HUES64 (cell line): ENCODE data around the gene GLT1D1.
A peak's percentile ranks its signal among the peaks of the same experiment; 100 is the strongest.
"Not testable (repeated sequence)": the region's sequence is repeated elsewhere in the genome, so short reads cannot be mapped to it uniquely, and the experiment has no call there.

ENCODE experiments used
- H3K27ac ChIP-seq: 2 replicates; pipeline ENCODE4 v1.7.0; 2013; ENCODE audit warnings: low read depth, low read length, inconsistent platforms
- H3K27me3 ChIP-seq: 2 replicates; pipeline ENCODE4 v1.6.1; 2013; ENCODE audit warnings: mild to moderate bottlenecking, low read length; ENCODE audit not compliant: insufficient read depth
- H3K36me3 ChIP-seq: 2 replicates; pipeline ENCODE4 v1.6.1; 2013; ENCODE audit warnings: mild to moderate bottlenecking, low read length; ENCODE audit not compliant: insufficient read depth
- H3K4me1 ChIP-seq: 2 replicates; pipeline ENCODE4 v1.6.1; 2013; ENCODE audit warnings: mild to moderate bottlenecking, low read length, moderate library complexity; ENCODE audit not compliant: insufficient read depth
- H3K4me3 ChIP-seq: 2 replicates; pipeline ENCODE4 v1.5.1; 2013; ENCODE audit warnings: mild to moderate bottlenecking, low read length, moderate library complexity
- H3K9ac ChIP-seq: 2 replicates; pipeline ENCODE4 v1.6.1; 2013; ENCODE audit warnings: mild to moderate bottlenecking, low read depth, low read length
- H3K9me3 ChIP-seq: 2 replicates; pipeline ENCODE4 v1.6.1; 2013; ENCODE audit warnings: low read depth, low read length; ENCODE audit not compliant: insufficient read depth
- WGBS: fragments of 150-250, 120-280 bp; methylation state at CpG from one replicate; pipeline ENCODE4 v1.1.7; 2013; ENCODE audit warnings: missing lambda C conversion rate; 5-methylcytosine and 5-hydroxymethylcytosine counted together

Gene GLT1D1

GRCh38 chr12:128844031-128844635 lies 9.1 kb upstream of the GLT1D1 start:
- Histone ChIP-seq H3K36me3 (no peaks in the 10 kb centered on the region), H3K9ac (no peak overlapping the region), H3K27ac (no peak overlapping the region), H3K9me3 (no peaks in the 10 kb centered on the region), H3K4me3 (no peak overlapping the region), H3K4me1 (no peaks in the 10 kb centered on the region), H3K27me3 (no peaks in the 10 kb centered on the region)
- WGBS, result 65% methylated on average over 10 of the region's 11 CpGs

- not testable (repeated sequence) for H3K9me3 ChIP-seq, H3K4me3 ChIP-seq, H3K9ac ChIP-seq, H3K27me3 ChIP-seq, H3K4me1 ChIP-seq, H3K27ac ChIP-seq, H3K36me3 ChIP-seq
- WGBS, result 92% methylated on average over 27 of the region's 27 CpGs
Observed at GRCh38 chr12:128846671-128847070, 6.6 kb upstream of the GLT1D1 start.

- H3K36me3 ChIP-seq, result no peaks in the 10 kb centered on the region
- WGBS, result 95% methylated on average over 14 of the region's 14 CpGs
- H3K27ac ChIP-seq, result no peak overlapping the region
- no peak overlapping the region for H3K4me3 ChIP-seq
- H3K27me3 ChIP-seq, result peaks cover 14% of the 10 kb centered on the region
- no peak overlapping the region for H3K9ac ChIP-seq
- no peaks in the 10 kb centered on the region for H3K9me3 ChIP-seq
- no peaks in the 10 kb centered on the region for H3K4me1 ChIP-seq
Observed at GRCh38 chr12:128848371-128848770, 4.9 kb upstream of the GLT1D1 start.

- 70% methylated on average over 6 of the region's 6 CpGs for WGBS
- H3K9me3 ChIP-seq, H3K9ac ChIP-seq, H3K36me3 ChIP-seq, H3K27ac ChIP-seq, H3K4me3 ChIP-seq, H3K4me1 ChIP-seq: not testable (repeated sequence)
- H3K27me3 ChIP-seq, result peaks cover 22% of the 10 kb centered on the region
Observed at GRCh38 chr12:128849806-128850205, 3.5 kb upstream of the GLT1D1 start.

GRCh38 chr12:128850400-128850799 lies 2.9 kb upstream of the GLT1D1 start:
- no peak overlapping the region for H3K27ac ChIP-seq
- 86% methylated on average over 3 of the region's 3 CpGs for WGBS
- no peaks in the 10 kb centered on the region for H3K36me3 ChIP-seq
- no peak overlapping the region for H3K9ac ChIP-seq
- H3K4me1 ChIP-seq, result no peaks in the 10 kb centered on the region
- H3K4me3 ChIP-seq, result no peak overlapping the region
- no peaks in the 10 kb centered on the region for H3K9me3 ChIP-seq
- peaks cover 22% of the 10 kb centered on the region for H3K27me3 ChIP-seq

GRCh38 chr12:128851429-128851828 lies 1.8 kb upstream of the GLT1D1 start:
- peaks cover 22% of the 10 kb centered on the region for H3K27me3 ChIP-seq

GRCh38 chr12:128852026-128852698 lies 1.1 kb upstream of the GLT1D1 start:
- H3K4me3 ChIP-seq, result no peak overlapping the region
- 95% methylated on average over 8 of the region's 8 CpGs for WGBS
- H3K9ac ChIP-seq, result no peak overlapping the region
- H3K27me3 ChIP-seq, result peaks cover 22% of the 10 kb centered on the region
- H3K9me3 ChIP-seq, result no peaks in the 10 kb centered on the region
- no peaks in the 10 kb centered on the region for H3K36me3 ChIP-seq
- no peak overlapping the region for H3K27ac ChIP-seq
- H3K4me1 ChIP-seq, result no peaks in the 10 kb centered on the region

More at GRCh38 chr12:128851429-128851828, 1.8 kb upstream of the GLT1D1 start:
- not testable (repeated sequence) for H3K9me3 ChIP-seq, H3K4me1 ChIP-seq, H3K27ac ChIP-seq, H3K4me3 ChIP-seq, H3K9ac ChIP-seq, H3K36me3 ChIP-seq
- WGBS, result 82% methylated on average over 7 of the region's 7 CpGs

- H3K9ac ChIP-seq, result peak overlapping the region; percentile 68
- H3K27ac ChIP-seq, result peak overlapping the region; percentile 56; the same call in 1 of the 2 replicates
- H3K4me3 ChIP-seq, result peak overlapping the region; percentile 73
- no peaks in the 10 kb centered on the region for H3K9me3 ChIP-seq
- under 1% methylated on average over 74 of the region's 74 CpGs for WGBS
- H3K36me3 ChIP-seq, result no peaks in the 10 kb centered on the region
- H3K4me1 ChIP-seq, result no peaks in the 10 kb centered on the region
- peaks cover 22% of the 10 kb centered on the region for H3K27me3 ChIP-seq
Observed at GRCh38 chr12:128853600-128854197, 421 bp downstream of the GLT1D1 start.

- no peak overlapping the region for H3K9ac ChIP-seq
- WGBS, result 85% methylated on average over 9 of the region's 9 CpGs
- H3K27me3 ChIP-seq, result peaks cover 22% of the 10 kb centered on the region
Observed at GRCh38 chr12:128856035-128856790, 2.9 kb downstream of the GLT1D1 start.

GRCh38 chr12:128856791-128857078 lies 3.5 kb downstream of the GLT1D1 start:
- H3K9ac ChIP-seq, result no peak overlapping the region
- H3K27me3 ChIP-seq, result peaks cover 22% of the 10 kb centered on the region
- no peak overlapping the region for H3K27ac ChIP-seq
- H3K9me3 ChIP-seq, result no peaks in the 10 kb centered on the region
- H3K4me3 ChIP-seq, result no peak overlapping the region
- WGBS, result 97% methylated on average over 7 of the region's 7 CpGs
- H3K4me1 ChIP-seq, result no peaks in the 10 kb centered on the region
- H3K36me3 ChIP-seq, result no peaks in the 10 kb centered on the region

More at GRCh38 chr12:128856035-128856790, 2.9 kb downstream of the GLT1D1 start:
- Histone ChIP-seq H3K4me3 (no peak overlapping the region), H3K9me3 (no peaks in the 10 kb centered on the region), H3K36me3 (no peaks in the 10 kb centered on the region), H3K27ac (no peak overlapping the region), H3K4me1 (no peaks in the 10 kb centered on the region)

GRCh38 chr12:128857133-128857763 lies 4.0 kb downstream of the GLT1D1 start:
- no peaks in the 10 kb centered on the region for H3K36me3 ChIP-seq
- no peak overlapping the region for H3K4me3 ChIP-seq
- H3K9me3 ChIP-seq, result no peaks in the 10 kb centered on the region
- 70% methylated on average over 8 of the region's 9 CpGs for WGBS
- peaks cover 18% of the 10 kb centered on the region for H3K27me3 ChIP-seq
- no peak overlapping the region for H3K27ac ChIP-seq
- no peak overlapping the region for H3K9ac ChIP-seq
- no peaks in the 10 kb centered on the region for H3K4me1 ChIP-seq
